ENCODE results near the gene FNDC5. TPM values are rescaled to one million over a fixed set of nuclear protein-coding genes. Genes with fewer than 3 reads are reported as not detected.

The FNDC5 gene
- total RNA-seq, 2 experiments from 2014 or later, result not detected

DNA sequence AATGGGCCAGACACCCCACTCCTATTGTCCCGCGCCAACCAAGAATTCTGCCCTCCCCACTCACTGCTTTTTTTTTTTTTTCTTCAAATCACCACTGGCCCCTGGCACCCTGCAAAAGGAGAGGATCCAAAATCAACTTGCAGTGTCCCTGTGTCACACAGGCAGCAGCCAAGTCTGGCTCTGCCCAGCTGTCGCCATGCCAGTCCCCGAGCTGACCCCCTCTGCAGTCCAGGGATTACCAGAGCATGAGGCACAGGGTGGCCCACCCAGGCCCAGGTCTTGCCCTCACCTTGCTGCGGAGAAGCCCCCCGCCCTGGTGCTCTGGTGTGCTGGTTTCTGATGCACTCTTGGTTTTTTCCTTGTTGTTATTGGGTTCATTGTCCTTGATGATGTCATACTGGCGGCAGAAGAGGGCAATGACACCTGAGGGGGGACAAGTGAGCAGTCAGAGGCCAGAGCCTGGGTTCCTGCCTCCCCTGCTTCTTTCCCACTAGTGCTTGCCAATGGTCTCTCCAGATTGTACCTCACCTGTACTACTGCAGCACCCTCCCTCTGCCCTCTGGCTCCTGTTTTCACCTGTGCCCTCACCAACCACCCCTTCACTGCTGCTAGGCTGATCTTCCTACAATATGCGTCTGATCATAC is 6.2 kb downstream of the FNDC5 start:
- H3K4me1 Mint-ChIP-seq, result no peaks in the 10 kb centered on the region
- H3K9me3 Mint-ChIP-seq, result no peaks in the 10 kb centered on the region
- no peak overlapping the region for H3K27ac Mint-ChIP-seq
- DNase-seq, result no peak
- H3K4me3 Mint-ChIP-seq, result no peak overlapping the region
- POLR2A ChIA-PET, result no interaction called here
- H3K27me3 Mint-ChIP-seq, result peaks cover 5% of the 10 kb centered on the region
- peaks cover 22% of the 10 kb centered on the region for H3K36me3 Mint-ChIP-seq (ENCODE audit: low read depth)
- CTCF ChIA-PET, result interaction anchor here (1.2 kb wide), 1 partner anchor 11 kb away, joined by 3 read pairs; no protein-coding TSS in a partner anchor

DNA sequence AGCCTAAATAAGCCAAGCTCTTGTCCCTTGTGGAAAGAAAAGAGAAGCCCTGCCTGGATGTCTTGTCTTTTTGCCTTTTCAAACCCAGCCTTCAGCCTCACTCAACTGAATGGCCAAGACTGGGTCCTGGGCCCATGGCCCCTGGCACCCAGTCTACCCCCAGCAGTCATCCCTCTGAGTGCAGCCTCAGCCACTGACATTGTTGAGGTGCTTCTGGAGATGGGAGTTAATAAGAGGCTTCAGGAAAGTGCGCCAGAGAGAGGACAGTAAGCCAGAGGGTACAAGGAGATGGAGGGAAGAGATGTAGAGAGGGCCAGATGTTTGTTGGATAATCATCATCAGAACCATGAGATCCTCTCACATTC is 6.8 kb downstream of the FNDC5 start:
- Mint-ChIP-seq H3K27me3 (no peaks in the 10 kb centered on the region), H3K36me3 (ENCODE audit: low read depth) (peaks cover 23% of the 10 kb centered on the region), H3K27ac (no peak overlapping the region), H3K4me3 (no peak overlapping the region), H3K4me1 (no peaks in the 10 kb centered on the region), H3K9me3 (no peaks in the 10 kb centered on the region)
- no peak for DNase-seq
- ChIA-PET CTCF (interaction anchor here (0.6 kb wide), 1 partner anchor 40 kb away, joined by 3 read pairs; no protein-coding TSS in a partner anchor), POLR2A (no interaction called here)

DNA sequence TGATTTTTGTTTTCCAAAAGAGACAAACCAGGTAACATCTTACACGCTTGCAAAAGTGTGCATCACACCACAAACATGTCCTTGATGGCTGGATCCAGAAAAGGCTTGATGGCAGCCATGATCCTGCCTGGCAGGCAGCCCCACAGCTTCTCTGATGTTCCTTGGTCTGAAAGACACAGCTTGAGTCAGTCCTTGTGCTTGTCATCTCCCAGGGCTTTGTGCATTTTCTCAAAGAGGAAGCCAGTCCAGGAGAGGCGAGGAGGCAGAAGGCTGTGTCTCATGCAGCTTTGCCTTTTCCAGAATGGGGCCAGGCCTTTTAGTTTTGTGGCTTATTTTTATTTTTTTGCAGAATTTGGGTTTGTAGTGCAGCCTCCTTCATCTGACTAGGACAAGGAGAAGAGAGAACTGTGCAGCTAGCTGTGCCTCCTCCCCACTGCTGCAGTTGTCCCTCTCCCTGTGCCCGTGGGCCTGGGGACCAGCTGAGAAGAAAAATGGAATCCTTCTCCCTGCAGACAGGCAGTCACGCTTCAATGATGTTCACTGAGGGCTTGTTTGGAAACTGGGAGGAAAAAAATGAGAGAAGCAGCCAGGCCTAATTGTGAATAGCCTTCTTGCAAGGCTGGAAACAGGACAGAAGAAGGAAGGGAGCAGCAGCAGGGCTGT is 7.4 kb downstream of the FNDC5 start:
- Mint-ChIP-seq H3K9me3 (no peaks in the 10 kb centered on the region), H3K4me3 (no peak overlapping the region), H3K36me3 (ENCODE audit: low read depth) (peaks cover 28% of the 10 kb centered on the region), H3K27ac (no peak overlapping the region), H3K27me3 (no peaks in the 10 kb centered on the region), H3K4me1 (no peaks in the 10 kb centered on the region)
- POLR2A ChIA-PET, result no interaction called here
- no peak for DNase-seq
- CTCF ChIA-PET, result interaction anchor here (0.6 kb wide), 1 partner anchor 39 kb away, joined by 3 read pairs; no protein-coding TSS in a partner anchor

DNA sequence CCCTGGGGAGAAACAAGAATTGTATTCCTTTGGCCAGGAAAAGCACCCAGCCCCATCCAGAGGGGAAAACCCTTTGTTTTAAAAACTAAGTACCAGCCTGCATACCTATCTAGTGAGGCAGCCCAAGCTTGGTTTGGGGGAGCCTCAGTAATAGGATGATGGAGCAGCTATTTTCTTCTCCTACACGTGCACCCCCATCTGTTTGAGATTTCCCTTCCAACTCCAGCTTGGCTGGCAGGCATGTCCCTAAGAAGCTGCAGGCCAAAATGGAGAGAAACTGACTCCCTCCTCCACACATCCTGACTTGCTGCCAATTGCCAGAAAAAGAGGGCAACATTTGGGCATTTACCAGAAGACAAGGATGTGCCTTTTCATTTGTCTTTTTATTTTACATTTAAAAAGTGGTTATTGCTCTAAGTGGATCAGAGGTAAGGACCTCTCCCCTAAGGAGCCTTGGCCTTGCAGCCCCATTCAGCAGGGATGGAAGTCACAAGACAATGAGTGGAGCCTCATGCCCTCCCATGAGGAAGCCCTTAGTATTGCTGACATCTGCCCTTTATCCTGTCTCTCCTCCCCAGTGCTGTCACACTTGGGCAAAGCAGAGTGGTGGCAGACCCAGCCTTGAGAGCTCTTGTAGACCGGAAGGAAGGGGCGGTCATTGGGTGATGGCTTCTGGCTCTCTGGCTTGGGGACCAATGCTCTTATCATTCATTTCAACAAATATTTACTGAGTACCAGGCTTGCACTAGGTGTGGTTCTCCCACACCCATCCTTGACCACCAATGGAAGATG is 8.6 kb downstream of the FNDC5 start:
- no peaks in the 10 kb centered on the region for H3K9me3 Mint-ChIP-seq
- ChIA-PET POLR2A (no interaction called here), CTCF (interaction anchor here (1.1 kb wide), 1 partner anchor 10 kb away, joined by 3 read pairs; no protein-coding TSS in a partner anchor)
- no peak overlapping the region for H3K27ac Mint-ChIP-seq
- H3K4me3 Mint-ChIP-seq, result no peak overlapping the region
- peaks cover 36% of the 10 kb centered on the region for H3K36me3 Mint-ChIP-seq (ENCODE audit: low read depth)
- DNase-seq, result no peak
- H3K4me1 Mint-ChIP-seq, result no peaks in the 10 kb centered on the region
- no peaks in the 10 kb centered on the region for H3K27me3 Mint-ChIP-seq

DNA sequence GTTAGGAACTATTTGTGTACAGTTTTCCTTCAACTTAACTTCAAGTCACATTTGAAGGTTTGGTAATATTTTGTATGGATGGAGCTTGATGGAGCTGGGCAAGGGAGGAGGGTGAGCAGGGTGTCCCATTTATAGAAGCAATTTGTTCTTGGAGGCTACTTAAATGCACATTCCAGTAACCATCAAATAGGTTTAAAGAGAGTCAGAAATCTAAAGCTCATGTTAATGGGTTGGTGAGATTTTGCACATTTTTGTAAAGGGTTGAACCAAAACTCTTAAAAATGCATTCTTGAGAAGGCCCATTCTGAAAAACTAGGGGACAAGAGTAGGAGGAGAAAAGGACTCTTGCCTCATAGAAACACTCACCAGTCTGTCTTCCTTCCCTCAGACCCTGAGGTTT is 10.1 kb downstream of the FNDC5 start:
- POLR2A ChIA-PET, result no interaction called here
- no peaks in the 10 kb centered on the region for H3K4me1 Mint-ChIP-seq
- no peak for DNase-seq
- H3K4me3 Mint-ChIP-seq, result no peak overlapping the region
- H3K36me3 Mint-ChIP-seq (ENCODE audit: low read depth), result peaks cover 49% of the 10 kb centered on the region
- H3K27ac Mint-ChIP-seq, result no peak overlapping the region
- CTCF ChIA-PET, result interaction anchor here (0.6 kb wide), 1 partner anchor 215 kb away, joined by 4 read pairs; no protein-coding TSS in a partner anchor
- H3K9me3 Mint-ChIP-seq, result no peaks in the 10 kb centered on the region
- no peaks in the 10 kb centered on the region for H3K27me3 Mint-ChIP-seq

DNA sequence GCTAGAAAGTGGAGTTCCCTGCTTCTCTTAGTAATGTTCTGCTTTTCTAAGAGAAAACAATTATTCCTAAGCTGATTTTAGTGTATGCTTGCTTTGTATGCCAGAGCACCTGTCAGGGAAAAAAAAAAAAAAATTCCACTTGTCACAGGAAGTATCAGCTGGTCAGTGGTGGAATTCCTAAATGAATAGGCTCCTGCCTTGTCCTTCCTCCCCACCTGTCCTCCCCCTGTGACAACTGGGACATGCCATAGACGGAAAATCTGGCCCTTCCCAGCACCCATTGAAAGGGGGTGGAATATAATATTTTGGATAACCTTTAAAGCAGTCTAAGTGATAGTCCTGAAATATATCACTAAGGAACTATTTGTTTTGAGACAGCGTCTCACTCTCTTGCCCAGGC is 10.8 kb downstream of the FNDC5 start:
- Mint-ChIP-seq H3K9me3 (no peaks in the 10 kb centered on the region), H3K36me3 (ENCODE audit: low read depth) (peaks cover 50% of the 10 kb centered on the region), H3K4me1 (no peaks in the 10 kb centered on the region), H3K27me3 (no peaks in the 10 kb centered on the region), H3K27ac (no peak overlapping the region), H3K4me3 (no peak overlapping the region)
- no peak for DNase-seq
- ChIA-PET POLR2A (no interaction called here), CTCF (interaction anchor here (0.6 to 1.4 kb wide), 2 partner anchors 12 to 215 kb away, joined by 4 to 6 read pairs; no protein-coding TSS in a partner anchor)

DNA sequence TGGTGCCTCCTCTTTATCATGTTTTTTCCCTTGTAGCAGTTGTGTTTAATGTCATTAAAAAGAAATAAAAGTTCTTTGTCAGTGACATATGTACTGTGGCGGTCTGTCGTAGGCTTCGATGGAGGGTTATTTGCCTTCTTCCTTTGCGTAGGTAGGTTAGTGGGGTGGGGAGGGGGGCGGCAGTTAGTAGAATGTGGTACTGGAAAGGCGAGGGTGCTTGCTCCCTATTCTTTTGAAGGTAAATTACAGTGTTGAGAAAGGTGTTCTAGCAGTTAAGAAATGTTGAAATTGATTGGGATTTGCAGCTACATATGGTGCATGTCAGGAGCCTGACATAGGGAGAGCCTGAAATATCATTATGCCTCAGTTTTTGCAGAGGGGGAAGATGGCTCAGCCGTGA is 11.9 kb downstream of the FNDC5 start:
- Mint-ChIP-seq H3K27me3 (no peaks in the 10 kb centered on the region), H3K36me3 (ENCODE audit: low read depth) (peaks cover 56% of the 10 kb centered on the region), H3K27ac (no peak overlapping the region), H3K4me1 (no peaks in the 10 kb centered on the region), H3K9me3 (no peaks in the 10 kb centered on the region), H3K4me3 (no peak overlapping the region)
- no peak for DNase-seq
- POLR2A ChIA-PET, result no interaction called here
- CTCF ChIA-PET, result interaction anchor here (1.4 kb wide), 1 partner anchor 13 kb away, joined by 6 read pairs; no protein-coding TSS in a partner anchor

DNA sequence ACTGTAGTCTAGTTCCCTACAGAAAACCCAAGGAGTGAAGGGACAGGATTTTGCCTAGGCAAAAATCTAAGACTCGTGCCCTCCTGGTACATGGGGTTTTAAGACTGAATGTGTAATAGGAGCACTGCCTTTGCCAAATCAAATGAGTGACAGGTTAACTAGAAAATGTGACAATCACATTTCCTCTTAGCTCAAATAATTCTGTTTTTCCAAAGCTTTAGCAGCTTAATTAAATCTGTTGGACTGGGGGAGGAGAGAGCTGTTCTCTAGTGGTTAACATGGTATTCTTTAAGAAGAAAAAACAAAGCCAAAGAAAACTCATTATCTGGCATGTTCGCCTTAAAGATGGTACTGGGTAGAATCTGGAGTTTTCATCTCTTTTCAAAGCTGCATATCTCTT is 12.6 kb downstream of the FNDC5 start:
- ChIA-PET CTCF (no interaction called here), POLR2A (no interaction called here)
- DNase-seq, result no peak
- Mint-ChIP-seq H3K4me1 (no peaks in the 10 kb centered on the region), H3K9me3 (no peaks in the 10 kb centered on the region), H3K36me3 (ENCODE audit: low read depth) (peaks cover 61% of the 10 kb centered on the region), H3K27ac (no peak overlapping the region), H3K4me3 (no peak overlapping the region), H3K27me3 (no peaks in the 10 kb centered on the region)

DNA sequence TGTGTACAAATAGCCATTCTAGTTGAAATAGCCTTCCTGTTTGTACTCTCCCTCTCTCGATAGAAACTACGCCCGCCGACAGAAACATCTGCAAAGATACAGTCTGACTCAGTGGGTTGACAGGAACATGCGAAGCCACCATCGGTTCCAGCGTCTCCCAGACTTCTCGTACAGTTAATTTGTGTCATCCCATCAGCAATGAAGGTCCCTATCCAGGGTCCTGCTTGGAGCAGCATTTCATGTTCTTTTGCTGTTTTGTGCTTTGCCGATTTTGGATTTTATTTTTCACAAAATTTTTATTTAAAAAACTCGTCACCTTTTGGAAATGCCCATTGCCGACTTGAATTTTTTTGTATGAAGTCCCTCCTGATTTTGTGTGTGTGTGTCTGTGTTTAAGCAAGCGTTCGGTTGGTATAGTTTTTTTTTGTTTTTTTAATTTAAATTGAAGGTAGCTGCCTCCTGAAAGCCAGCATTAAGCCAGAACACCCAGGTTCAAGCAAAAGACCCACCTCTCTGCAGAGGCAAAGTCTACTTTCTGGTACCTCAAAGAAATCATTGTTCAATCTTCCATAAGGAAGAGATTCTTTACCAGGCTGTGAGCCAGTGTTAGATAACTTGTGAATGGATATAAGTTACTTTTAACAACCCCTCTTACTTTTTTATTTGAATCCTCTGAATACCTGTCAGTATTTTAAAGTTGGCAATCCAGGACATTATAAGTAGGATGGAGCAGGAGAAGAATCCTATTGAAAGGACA is 14.7 kb downstream of the FNDC5 start:
- H3K36me3 Mint-ChIP-seq (ENCODE audit: low read depth), result peaks cover 55% of the 10 kb centered on the region
- POLR2A ChIA-PET, result no interaction called here
- no peaks in the 10 kb centered on the region for H3K27me3 Mint-ChIP-seq
- H3K4me1 Mint-ChIP-seq, result no peaks in the 10 kb centered on the region
- no peak overlapping the region for H3K27ac Mint-ChIP-seq
- H3K9me3 Mint-ChIP-seq, result no peaks in the 10 kb centered on the region
- CTCF ChIA-PET, result no interaction called here
- DNase-seq, result no peak
- H3K4me3 Mint-ChIP-seq, result no peak overlapping the region

DNA sequence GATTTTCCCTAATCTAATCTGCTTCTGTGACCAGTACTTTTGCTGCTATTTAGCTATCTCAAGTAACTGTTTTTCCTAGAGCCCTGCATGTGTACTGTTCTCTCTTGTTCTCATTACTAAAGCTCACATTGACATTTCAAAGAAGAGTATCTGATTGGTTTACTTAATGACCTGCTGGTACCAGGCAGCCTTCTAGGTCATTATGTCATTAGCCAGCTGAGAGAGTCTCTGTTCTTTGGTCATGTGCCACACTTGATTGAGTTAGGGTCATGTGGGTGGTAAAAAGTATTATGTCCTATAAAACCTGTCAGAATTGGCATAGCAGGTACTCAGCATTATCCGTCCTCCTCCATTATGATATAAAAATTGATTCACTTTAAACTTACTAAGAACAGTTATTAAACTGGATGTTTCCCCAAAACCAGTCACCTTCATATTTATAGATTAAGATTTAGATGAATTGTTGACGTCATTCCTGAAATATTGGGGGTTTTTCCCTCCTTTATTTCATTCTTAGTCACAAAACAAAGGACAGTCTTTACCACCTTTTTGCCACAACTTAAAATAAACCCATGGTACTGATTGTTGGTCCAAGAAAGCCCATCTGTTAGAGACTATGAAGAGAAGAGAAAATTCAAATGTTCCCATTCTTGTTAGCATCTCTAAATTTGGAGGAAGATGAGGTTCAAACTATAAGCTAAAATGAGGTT is 22.2 kb downstream of the FNDC5 start:
- ChIA-PET POLR2A (no interaction called here), CTCF (interaction anchor here (1.1 kb wide), 1 partner anchor 28 kb away, joined by 5 read pairs; no protein-coding TSS in a partner anchor)
- Mint-ChIP-seq H3K27me3 (no peaks in the 10 kb centered on the region), H3K36me3 (ENCODE audit: low read depth) (peaks cover 28% of the 10 kb centered on the region), H3K4me1 (no peaks in the 10 kb centered on the region), H3K27ac (no peak overlapping the region), H3K9me3 (no peaks in the 10 kb centered on the region), H3K4me3 (no peak overlapping the region)
- DNase-seq, result no peak

DNA sequence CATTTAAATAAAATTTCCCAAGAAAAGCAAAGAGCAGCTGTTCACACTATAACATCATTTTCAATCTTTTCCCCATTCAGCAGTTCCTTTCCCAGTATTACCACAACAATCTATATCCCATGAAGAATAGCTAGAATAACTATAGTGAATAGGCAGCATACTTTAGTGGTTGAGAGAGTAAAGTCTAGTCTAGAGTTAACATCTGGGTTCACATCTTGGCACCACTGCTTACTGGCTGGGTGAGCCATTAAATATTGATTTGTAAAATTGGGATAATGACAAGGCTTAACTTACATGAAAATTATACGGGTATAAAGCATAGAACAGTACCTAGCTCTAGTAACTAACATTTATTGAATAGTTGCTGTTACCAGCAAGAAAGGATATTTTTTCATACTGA is 38.8 kb downstream of the FNDC5 start:
- H3K4me1 Mint-ChIP-seq, result peaks cover 7% of the 10 kb centered on the region
- H3K36me3 Mint-ChIP-seq (ENCODE audit: low read depth), result peaks cover 67% of the 10 kb centered on the region

More for the DNA sequence above, 38.8 kb downstream of the FNDC5 start:
- no peak for DNase-seq
- ChIA-PET POLR2A (no interaction called here), CTCF (interaction anchor here (0.7 kb wide), 1 partner anchor 10 kb away, joined by 3 read pairs; no protein-coding TSS in a partner anchor)
- H3K27me3 Mint-ChIP-seq, result no peaks in the 10 kb centered on the region
- no peak overlapping the region for H3K27ac Mint-ChIP-seq
- no peak overlapping the region for H3K4me3 Mint-ChIP-seq
- H3K9me3 Mint-ChIP-seq, result no peaks in the 10 kb centered on the region

Data from activated CD4-positive, alpha-beta T cell treated with anti-CD3 and anti-CD28 coated beads, Interleukin-2, amount 10 ng/mL, durations not matched to agents 7 days and 5 days (primary cell).